ENCODE data around the gene FAXDC2.
A peak's percentile ranks its signal among the peaks of the same experiment; 100 is the strongest.

Gene FAXDC2

GRCh38 chr5:154849791-154850201, 607 bp downstream of the FAXDC2 start:
- Mint-ChIP-seq H3K9me3 (no peaks in the 10 kb centered on the region), H3K4me3 (peak overlapping the region; percentile 85), H3K36me3 (ENCODE audit: low read depth) (peaks cover 10% of the 10 kb centered on the region), H3K27me3 (ENCODE audit: low read depth, poor library complexity) (no peaks in the 10 kb centered on the region), H3K27ac (peak overlapping the region; percentile 98), H3K4me1 (peaks cover 51% of the 10 kb centered on the region)
- TF ChIP-seq CTCF (IDR thresholded peaks at IDR 0.05) = no peak
- DNase-seq = no peak

GRCh38 chr5:154849264-154849785, 1.1 kb downstream of the FAXDC2 start:
- H3K27ac Mint-ChIP-seq = peak overlapping the region; percentile 98
- H3K9me3 Mint-ChIP-seq = no peaks in the 10 kb centered on the region
- no peak for DNase-seq
- no peak for TF ChIP-seq CTCF (IDR thresholded peaks at IDR 0.05)
- peak overlapping the region; percentile 85 for H3K4me3 Mint-ChIP-seq
- no peaks in the 10 kb centered on the region for H3K27me3 Mint-ChIP-seq (ENCODE audit: low read depth, poor library complexity)
- peaks cover 10% of the 10 kb centered on the region for H3K36me3 Mint-ChIP-seq (ENCODE audit: low read depth)
- peaks cover 55% of the 10 kb centered on the region for H3K4me1 Mint-ChIP-seq

GRCh38 chr5:154844809-154845208, 5.6 kb downstream of the FAXDC2 start:
- H3K4me3 Mint-ChIP-seq = no peak overlapping the region
- no peaks in the 10 kb centered on the region for H3K9me3 Mint-ChIP-seq
- peaks cover 11% of the 10 kb centered on the region for H3K36me3 Mint-ChIP-seq (ENCODE audit: low read depth)
- no peak for DNase-seq
- no peaks in the 10 kb centered on the region for H3K27me3 Mint-ChIP-seq (ENCODE audit: low read depth, poor library complexity)
- H3K27ac Mint-ChIP-seq = no peak overlapping the region
- no peak for TF ChIP-seq CTCF (IDR thresholded peaks at IDR 0.05)
- peaks cover 32% of the 10 kb centered on the region for H3K4me1 Mint-ChIP-seq

GRCh38 chr5:154842689-154843530, 7.5 kb downstream of the FAXDC2 start:
- H3K4me3 Mint-ChIP-seq = no peak overlapping the region
- H3K27ac Mint-ChIP-seq = peak overlapping the region; percentile 4
- peaks cover 25% of the 10 kb centered on the region for H3K36me3 Mint-ChIP-seq (ENCODE audit: low read depth)
- H3K27me3 Mint-ChIP-seq (ENCODE audit: low read depth, poor library complexity) = no peaks in the 10 kb centered on the region
- H3K9me3 Mint-ChIP-seq = no peaks in the 10 kb centered on the region
- no peak for TF ChIP-seq CTCF (IDR thresholded peaks at IDR 0.05)
- peaks cover 23% of the 10 kb centered on the region for H3K4me1 Mint-ChIP-seq
- no peak for DNase-seq

GRCh38 chr5:154841273-154841661, 9.1 kb downstream of the FAXDC2 start:
- Mint-ChIP-seq H3K36me3 (ENCODE audit: low read depth) (peaks cover 34% of the 10 kb centered on the region), H3K4me3 (no peak overlapping the region), H3K27me3 (ENCODE audit: low read depth, poor library complexity) (no peaks in the 10 kb centered on the region), H3K9me3 (no peaks in the 10 kb centered on the region), H3K4me1 (peaks cover 27% of the 10 kb centered on the region), H3K27ac (peak overlapping the region; percentile 42)
- no peak for TF ChIP-seq CTCF (IDR thresholded peaks at IDR 0.05)
- DNase-seq = no peak
